Spleen (tissue), 11 donors: ENCODE measurements around the gene WDR18. TPM values are rescaled to one million over a fixed set of nuclear protein-coding genes. Genes with fewer than 3 reads are reported as not detected.

ENCODE experiments used
- DNase-seq: peaks from one replicate; pipeline ENCODE4 v3.0.0-alpha.2; 2020
- H3K27ac ChIP-seq, 8 donors: fragments of 200-600 bp; sonication (generic) in 7 of 8; 1 replicate in 4 of 8; 2 replicates in 4 of 8; pipeline versions ENCODE4 v1.5.0 to v1.8.0; 2016 to 2021; ENCODE audit warnings: inconsistent platforms in 4 of 8, mild to moderate bottlenecking in 4 of 8, moderate library complexity in 1 of 8
- H3K27me3 ChIP-seq, 7 donors: fragments of 200-600 bp; sonication (generic) in 6 of 7; replicated peaks in 1 of 7; 1 replicate in 4 of 7; 2 replicates in 3 of 7; pipeline versions ENCODE4 v1.5.0 to v1.8.0; 2016 to 2021; ENCODE audit warnings: inconsistent platforms in 3 of 7, mild to moderate bottlenecking in 1 of 7
- H3K36me3 ChIP-seq, 6 donors: fragments of 200-600 bp; sonication (generic) in 5 of 6; 1 replicate in 4 of 6; 2 replicates in 2 of 6; pipeline versions ENCODE4 v1.5.0 to v1.8.0; 2016 to 2021; ENCODE audit warnings: inconsistent platforms in 2 of 6
- H3K4me1 ChIP-seq, 6 donors: fragments of 200-600 bp; sonication (generic) in 5 of 6; 1 replicate in 3 of 6; 2 replicates in 3 of 6; pipeline versions ENCODE4 v1.5.0 to v1.8.0; 2016 to 2021; ENCODE audit warnings: inconsistent platforms in 3 of 6
- H3K4me3 ChIP-seq, 8 donors: fragments of 200-600 bp; sonication (generic) in 7 of 8; 1 replicate in 4 of 8; 2 replicates in 4 of 8; pipeline versions ENCODE4 v1.5.0 to v1.8.0; 2016 to 2021; ENCODE audit warnings: inconsistent platforms in 4 of 8, mild to moderate bottlenecking in 4 of 8, moderate library complexity in 2 of 8
- H3K9me3 ChIP-seq, 8 donors: fragments of 200-600 bp; sonication (generic) in 7 of 8; 1 replicate in 4 of 8; 2 replicates in 4 of 8; pipeline versions ENCODE4 v1.5.0 to v1.8.0; 2016 to 2021; ENCODE audit warnings: inconsistent platforms in 4 of 8
- POLR2A ChIP-seq, 3 donors: fragments of 450-650 bp; IDR thresholded peaks; one replicate each; pipeline ENCODE4 v1.5.1; 2017; ENCODE audit warnings: antibody characterized with exemption in 3 of 3, mild to moderate bottlenecking in 1 of 3
- POLR2AphosphoS5 ChIP-seq, 3 donors: sonication (generic); formaldehyde crosslinking; IDR thresholded peaks; one replicate each; pipeline ENCODE4 v1.5.1; 2017; ENCODE audit warnings: antibody characterized with exemption in 3 of 3
- whole genome bisulfite sequencing, 5 donors: extraction: QIAGEN DNeasy Blood & Tissue Kit in 3 of 5; methylation state at CpG; one replicate each; pipeline versions ENCODE4 v1.1.5 to v1.1.7; 2013 to 2018; 5-methylcytosine and 5-hydroxymethylcytosine counted together
- intact Hi-C: fragments of 100-400 bp; cut with DNase I; formaldehyde crosslinking; loops from one replicate; pipeline ENCODE4 v1.15.0; 2023; ENCODE audit warnings: low total_unique reads
- polyA plus RNA-seq, 3 donors: library from polyadenylated mRNA; stranded (reverse); fragments of 200-250 nt; gene quantifications; one replicate each; pipeline ENCODE4 v1.2.1, GENCODE V29; 2013
- total RNA-seq, 7 donors: library from RNA; depleted of rRNA in 3 of 7; stranded (reverse); fragments of >200 nt in 3 of 7; fragmentation: NEBNext Ultra II Directional in 4 of 7; extraction: Animal tissue kit (Norgen Biotek cat#: 25700) in 4 of 7; gene quantifications; one replicate each; pipeline versions ENCODE4 v1.1.0 to v1.2.1, GENCODE V29; 2016 to 2021
- TF ChIP-seq, protein P1 (sequence below), 11 experiments: fragments of 200-600 bp in 7 of 11; fragments of 450-650 bp in 4 of 11; sonication (generic) in 4 of 11; IDR thresholded peaks in 8 of 11; conservative IDR thresholded peaks in 3 of 11; 1 replicate in 7 of 11; 2 replicates in 4 of 11; pipeline versions ENCODE4 v1.4.0 to v1.8.0; 2016 to 2021; ENCODE audit warnings: antibody characterized with exemption in 11 of 11, inconsistent platforms in 4 of 11, mild to moderate bottlenecking in 1 of 11
- donor health status: healthy with polysubstance abuse.
- donor health status: DM: no; HTN: no; CAD: no; lungs with moderate emphysema.
- donor health status: DM: no; HTN: no; CAD: no.
- donor health status: Bipolar disorder and iron deficiency.
- donor health status: healthy.
- donor health status: DM: no; HTN: no; CAD: no.
- donor health status: DM: yes; HTN: yes; CAD: no.

Gene WDR18
- total and polyA plus RNA-seq, 10 donors = 17.8 to 96.0 (median 37.5) TPM

- Histone ChIP-seq H3K4me3 (peak overlapping the region; percentile 71 to 98 (median 92)), H3K27me3 (peaks cover 0 to 21% (median 11%) of the 10 kb centered on the region in 7 donors), H3K36me3 (peaks cover 0 to 36% (median 24%) of the 10 kb centered on the region in 6 donors), H3K27ac (peak overlapping the region; percentile 90 to 98 (median 96)), H3K4me1 (peaks cover 19 to 87% (median 49%) of the 10 kb centered on the region in 6 donors), H3K9me3 (no peaks in the 10 kb centered on the region)
- DNase-seq = peak; percentile 95
- TF ChIP-seq, protein P1, sequence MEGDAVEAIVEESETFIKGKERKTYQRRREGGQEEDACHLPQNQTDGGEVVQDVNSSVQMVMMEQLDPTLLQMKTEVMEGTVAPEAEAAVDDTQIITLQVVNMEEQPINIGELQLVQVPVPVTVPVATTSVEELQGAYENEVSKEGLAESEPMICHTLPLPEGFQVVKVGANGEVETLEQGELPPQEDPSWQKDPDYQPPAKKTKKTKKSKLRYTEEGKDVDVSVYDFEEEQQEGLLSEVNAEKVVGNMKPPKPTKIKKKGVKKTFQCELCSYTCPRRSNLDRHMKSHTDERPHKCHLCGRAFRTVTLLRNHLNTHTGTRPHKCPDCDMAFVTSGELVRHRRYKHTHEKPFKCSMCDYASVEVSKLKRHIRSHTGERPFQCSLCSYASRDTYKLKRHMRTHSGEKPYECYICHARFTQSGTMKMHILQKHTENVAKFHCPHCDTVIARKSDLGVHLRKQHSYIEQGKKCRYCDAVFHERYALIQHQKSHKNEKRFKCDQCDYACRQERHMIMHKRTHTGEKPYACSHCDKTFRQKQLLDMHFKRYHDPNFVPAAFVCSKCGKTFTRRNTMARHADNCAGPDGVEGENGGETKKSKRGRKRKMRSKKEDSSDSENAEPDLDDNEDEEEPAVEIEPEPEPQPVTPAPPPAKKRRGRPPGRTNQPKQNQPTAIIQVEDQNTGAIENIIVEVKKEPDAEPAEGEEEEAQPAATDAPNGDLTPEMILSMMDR (IDR thresholded peaks at IDR 0.05 in 8 of 11, conservative IDR thresholded peaks at IDR 0.05 in 3 of 11) = no peak
- TF ChIP-seq POLR2A (IDR thresholded peaks at IDR 0.05) (no peak), POLR2AphosphoS5 (IDR thresholded peaks at IDR 0.05) (peak; percentile 66 to 79 (median 72))
- WGBS, 5 donors = 0 to 2% (median 2%) methylated on average over 4 to 58 of the region's 58 CpGs
- intact Hi-C loops = loop anchor here (10.0 kb wide), 1 partner anchor 47 kb away; no protein-coding TSS in a partner anchor
Measured at GRCh38 chr19:1028062-1028926, 44.1 kb downstream of the WDR18 start.

GRCh38 chr19:1032264-1032867, 48.2 kb downstream of the WDR18 start:
- Histone ChIP-seq H3K27ac (peak overlapping the region in 1 of 8 donors; percentile 26), H3K9me3 (no peaks in the 10 kb centered on the region), H3K27me3 (peaks cover 0 to 6% (median 0%) of the 10 kb centered on the region in 7 donors), H3K4me3 (no peak overlapping the region), H3K36me3 (peaks cover 0 to 64% (median 50%) of the 10 kb centered on the region in 6 donors), H3K4me1 (peaks cover 15 to 82% (median 45%) of the 10 kb centered on the region in 6 donors)
- TF ChIP-seq POLR2A (IDR thresholded peaks at IDR 0.05) (no peak), POLR2AphosphoS5 (IDR thresholded peaks at IDR 0.05) (peak in 2 of 3 donors; percentile 17 to 45)
- TF ChIP-seq, protein P1 (IDR thresholded peaks at IDR 0.05 in 8 of 11, conservative IDR thresholded peaks at IDR 0.05 in 3 of 11) = no peak
- intact Hi-C loops = no loop called here
- no peak for DNase-seq
- WGBS, 5 donors = 86 to 92% (median 88%) methylated on average over 20 of the region's 20 CpGs

GRCh38 chr19:1035998-1036621, 52.0 kb downstream of the WDR18 start:
- peak; percentile 9 to 76 (median 13) for TF ChIP-seq POLR2AphosphoS5 (IDR thresholded peaks at IDR 0.05)
- TF ChIP-seq POLR2A (IDR thresholded peaks at IDR 0.05) = no peak
- peaks cover 0 to 67% (median 47%) of the 10 kb centered on the region in 6 donors for H3K36me3 ChIP-seq

GRCh38 chr19:1037621-1038064, 53.5 kb downstream of the WDR18 start:
- peak overlapping the region in 5 of 8 donors; percentile 2 to 92 (median 20) for H3K4me3 ChIP-seq
- WGBS, 5 donors = 32 to 45% (median 39%) methylated on average over 19 to 22 of the region's 22 CpGs
- peak; percentile 87 for DNase-seq
- peaks cover 38 to 85% (median 60%) of the 10 kb centered on the region in 6 donors for H3K4me1 ChIP-seq
- H3K27me3 ChIP-seq = no peaks in the 10 kb centered on the region
- H3K9me3 ChIP-seq = no peaks in the 10 kb centered on the region
- H3K27ac ChIP-seq = peak overlapping the region; percentile 77 to 94 (median 86)
- TF ChIP-seq POLR2AphosphoS5 (IDR thresholded peaks at IDR 0.05) = peak in 1 of 3 donors; percentile 70
- no peak for TF ChIP-seq POLR2A (IDR thresholded peaks at IDR 0.05)
- TF ChIP-seq, protein P1 (IDR thresholded peaks at IDR 0.05 in 8 of 11, conservative IDR thresholded peaks at IDR 0.05 in 3 of 11) = no peak
- H3K36me3 ChIP-seq = peaks cover 0 to 62% (median 34%) of the 10 kb centered on the region in 6 donors
- intact Hi-C loops = no loop called here

More at GRCh38 chr19:1035998-1036621, 52.0 kb downstream of the WDR18 start:
- no peaks in the 10 kb centered on the region for H3K27me3 ChIP-seq
- intact Hi-C loops = no loop called here
- peak overlapping the region in 3 of 8 donors; percentile 85 to 94 (median 93) for H3K27ac ChIP-seq
- WGBS, 5 donors = 83 to 89% (median 88%) methylated on average over 29 of the region's 29 CpGs
- peaks cover 29 to 82% (median 50%) of the 10 kb centered on the region in 6 donors for H3K4me1 ChIP-seq
- H3K4me3 ChIP-seq = no peak overlapping the region
- DNase-seq = peak; percentile 81
- no peaks in the 10 kb centered on the region for H3K9me3 ChIP-seq
